Measurements from ENCODE around the gene HSPA12A. TPM values are rescaled to one million over a fixed set of nuclear protein-coding genes. Genes with fewer than 3 reads are reported as not detected.

HSPA12A gene
- total RNA-seq, 2 experiments from 2014 or later = 0.06 to 0.08 TPM

DNA sequence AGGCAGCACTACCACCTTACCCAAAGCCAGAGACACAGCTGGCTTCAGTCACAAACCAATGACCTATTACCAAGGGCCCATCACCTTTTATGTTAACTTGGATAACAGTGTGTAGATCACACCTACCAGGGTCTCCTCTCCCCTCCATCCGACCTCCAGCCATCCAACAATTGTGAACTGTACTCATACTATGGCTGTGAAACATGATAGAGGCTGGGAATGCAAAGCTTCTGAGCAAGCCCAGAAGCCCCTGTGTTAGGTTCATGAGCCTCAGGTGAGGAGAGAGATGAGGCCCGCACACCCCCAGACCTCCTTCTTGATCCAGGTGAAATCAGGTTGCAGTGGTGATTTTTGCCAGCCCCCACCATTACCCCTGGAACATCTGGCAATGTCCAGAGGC is 73.9 kb downstream of the HSPA12A start:
- Mint-ChIP-seq H3K27ac (no peak overlapping the region), H3K27me3 (peaks cover 43% of the 10 kb centered on the region), H3K4me1 (no peaks in the 10 kb centered on the region), H3K36me3 (no peaks in the 10 kb centered on the region), H3K9me3 (no peaks in the 10 kb centered on the region), H3K4me3 (no peak overlapping the region)
- DNase-seq = no peak

DNA sequence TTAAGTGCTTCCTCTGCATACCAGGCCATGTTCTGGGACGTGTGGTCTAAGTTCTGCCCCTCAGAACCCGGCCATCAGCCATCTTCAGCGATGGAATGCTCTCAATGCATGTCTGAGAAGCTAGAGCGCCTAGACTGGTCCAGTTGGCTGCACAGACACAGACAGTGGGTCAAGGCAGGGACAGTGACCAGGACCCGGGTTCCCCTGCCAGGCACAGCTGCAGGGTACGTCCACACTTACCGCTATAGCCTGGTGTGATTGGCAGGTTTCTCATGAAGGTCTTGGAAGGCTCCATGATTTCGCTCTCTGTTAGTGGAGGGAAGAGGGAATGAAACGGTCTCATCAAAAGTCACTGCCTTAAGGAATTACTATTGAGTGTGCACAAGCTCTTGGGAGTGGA is 74.3 kb downstream of the HSPA12A start:
- H3K4me1 Mint-ChIP-seq = no peaks in the 10 kb centered on the region

DNA sequence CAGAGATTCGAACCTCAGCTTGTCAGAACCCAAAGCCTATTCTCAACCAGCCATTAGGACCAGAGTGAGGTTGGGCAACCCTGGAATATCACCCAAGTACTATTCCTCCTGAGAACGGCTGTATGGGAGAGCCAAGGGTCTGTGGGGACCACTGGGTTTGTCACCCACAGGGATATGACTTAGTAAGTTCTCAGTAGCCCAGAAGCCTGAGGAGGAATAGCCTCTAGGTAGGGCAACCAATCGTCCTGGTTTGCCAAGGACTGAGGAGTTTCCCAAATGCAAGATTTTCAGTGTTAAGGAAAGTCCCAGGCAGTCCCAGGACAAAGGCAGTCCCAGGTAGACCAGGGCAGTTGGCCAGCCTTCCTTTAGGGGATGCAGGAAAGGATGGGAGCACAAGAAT is 74.9 kb downstream of the HSPA12A start:
- Mint-ChIP-seq H3K27me3 (peaks cover 44% of the 10 kb centered on the region), H3K4me1 (no peaks in the 10 kb centered on the region), H3K27ac (no peak overlapping the region), H3K9me3 (no peaks in the 10 kb centered on the region), H3K36me3 (no peaks in the 10 kb centered on the region), H3K4me3 (no peak overlapping the region)
- no peak for DNase-seq

More for the DNA sequence above, 74.3 kb downstream of the HSPA12A start:
- no peak for DNase-seq
- no peak overlapping the region for H3K27ac Mint-ChIP-seq
- no peaks in the 10 kb centered on the region for H3K36me3 Mint-ChIP-seq
- no peak overlapping the region for H3K4me3 Mint-ChIP-seq
- H3K9me3 Mint-ChIP-seq = no peaks in the 10 kb centered on the region
- H3K27me3 Mint-ChIP-seq = peaks cover 44% of the 10 kb centered on the region

DNA sequence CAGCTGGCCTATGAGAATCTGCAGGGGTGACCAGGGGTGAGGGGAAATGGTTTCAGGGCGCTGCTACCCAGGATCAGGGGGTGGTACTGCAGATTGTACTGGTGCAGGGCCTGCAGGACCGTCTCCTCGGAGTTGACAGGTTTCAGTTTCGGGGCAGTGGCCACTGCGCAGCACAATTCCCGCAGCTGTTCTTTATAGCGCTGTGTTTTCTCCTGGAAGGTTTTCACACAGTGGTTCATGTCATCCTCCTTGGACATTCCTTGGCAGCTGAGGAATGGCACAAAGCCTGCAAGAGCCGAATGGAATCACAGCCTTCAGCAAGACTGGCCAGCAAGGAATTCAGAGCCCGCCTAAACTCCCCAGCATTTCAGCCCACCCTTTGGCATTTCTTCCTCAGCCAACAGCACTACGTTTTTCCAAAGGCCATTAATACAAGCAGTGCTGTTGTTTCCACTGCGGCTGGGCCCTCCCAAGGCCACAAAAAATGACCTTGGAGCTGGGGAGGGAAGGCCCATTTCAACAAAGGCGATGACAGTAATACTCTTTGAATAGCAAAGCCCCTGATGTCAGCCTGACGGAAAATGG is 76.7 kb downstream of the HSPA12A start:
- Mint-ChIP-seq H3K4me1 (no peaks in the 10 kb centered on the region), H3K27ac (no peak overlapping the region), H3K4me3 (no peak overlapping the region)

DNA sequence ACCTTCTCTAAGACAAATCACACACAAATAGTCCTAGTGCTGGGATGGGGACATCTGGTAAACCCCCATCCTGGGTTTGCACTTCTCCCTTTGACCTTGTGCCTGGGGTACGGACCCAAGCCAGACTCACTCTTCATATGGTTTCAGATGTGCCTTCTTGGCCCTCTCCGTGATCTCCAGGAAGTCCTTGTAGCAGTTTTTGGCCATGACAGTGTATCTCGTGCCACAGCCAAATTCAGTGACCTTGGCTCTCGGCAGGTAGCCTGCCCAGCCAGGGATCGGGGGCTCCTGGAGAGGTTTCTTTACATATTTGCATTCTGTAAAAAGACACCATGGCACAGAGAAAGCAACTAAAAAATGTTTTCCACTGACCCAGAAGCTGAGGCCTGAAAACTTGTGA is 77.7 kb downstream of the HSPA12A start:
- no peaks in the 10 kb centered on the region for H3K4me1 Mint-ChIP-seq
- DNase-seq = no peak
- H3K27me3 Mint-ChIP-seq = peaks cover 32% of the 10 kb centered on the region
- no peaks in the 10 kb centered on the region for H3K9me3 Mint-ChIP-seq
- no peak overlapping the region for H3K4me3 Mint-ChIP-seq
- no peak overlapping the region for H3K27ac Mint-ChIP-seq
- H3K36me3 Mint-ChIP-seq = no peaks in the 10 kb centered on the region

More for the DNA sequence above, 76.7 kb downstream of the HSPA12A start:
- Mint-ChIP-seq H3K9me3 (no peaks in the 10 kb centered on the region), H3K36me3 (no peaks in the 10 kb centered on the region), H3K27me3 (peaks cover 32% of the 10 kb centered on the region)
- no peak for DNase-seq

DNA sequence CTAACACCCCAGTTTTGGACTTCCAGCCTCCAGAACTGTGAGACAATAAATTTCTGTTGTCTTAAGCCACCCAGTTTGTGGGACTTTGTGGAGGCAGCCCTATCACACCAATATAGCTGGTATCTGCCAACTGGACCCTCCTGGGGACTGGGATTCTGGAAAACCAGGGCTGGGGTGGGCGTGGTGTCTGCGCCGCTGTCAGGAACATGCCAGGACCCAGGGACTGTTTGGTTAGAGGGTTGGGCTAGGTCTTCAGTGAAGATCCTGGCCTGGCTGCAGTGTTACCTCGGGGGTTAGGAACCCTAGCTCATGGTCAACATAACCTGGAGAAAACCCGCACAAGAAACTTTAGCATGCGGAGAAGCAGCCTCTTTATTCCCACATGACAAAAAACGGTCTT is 79.0 kb downstream of the HSPA12A start:
- no peaks in the 10 kb centered on the region for H3K9me3 Mint-ChIP-seq
- peaks cover 29% of the 10 kb centered on the region for H3K27me3 Mint-ChIP-seq
- H3K36me3 Mint-ChIP-seq = no peaks in the 10 kb centered on the region
- no peak for DNase-seq
- H3K4me3 Mint-ChIP-seq = no peak overlapping the region
- no peak overlapping the region for H3K27ac Mint-ChIP-seq
- no peaks in the 10 kb centered on the region for H3K4me1 Mint-ChIP-seq

DNA sequence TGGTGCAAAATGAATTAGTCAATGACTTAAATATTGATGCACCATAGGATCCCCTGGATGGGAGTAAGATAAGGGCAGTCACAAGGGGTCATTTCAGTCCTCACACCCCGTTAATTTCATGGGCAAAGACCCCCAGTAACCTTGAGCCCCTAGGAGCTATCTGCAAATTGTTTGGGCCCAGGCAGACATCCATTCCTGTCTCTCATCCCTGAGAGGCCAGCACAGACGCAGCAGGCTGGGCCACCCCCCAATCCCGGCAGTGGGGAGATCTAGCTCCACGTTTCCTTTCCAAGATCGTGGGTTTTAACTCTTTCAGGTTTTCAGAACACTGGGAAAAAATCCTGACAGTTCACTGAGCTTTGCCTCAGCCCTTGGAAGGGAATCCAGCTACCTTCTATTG is 81.5 kb downstream of the HSPA12A start:
- Mint-ChIP-seq H3K27ac (no peak overlapping the region), H3K9me3 (no peaks in the 10 kb centered on the region), H3K4me1 (no peaks in the 10 kb centered on the region), H3K4me3 (no peak overlapping the region), H3K36me3 (no peaks in the 10 kb centered on the region), H3K27me3 (peaks cover 31% of the 10 kb centered on the region)
- no peak for DNase-seq

DNA sequence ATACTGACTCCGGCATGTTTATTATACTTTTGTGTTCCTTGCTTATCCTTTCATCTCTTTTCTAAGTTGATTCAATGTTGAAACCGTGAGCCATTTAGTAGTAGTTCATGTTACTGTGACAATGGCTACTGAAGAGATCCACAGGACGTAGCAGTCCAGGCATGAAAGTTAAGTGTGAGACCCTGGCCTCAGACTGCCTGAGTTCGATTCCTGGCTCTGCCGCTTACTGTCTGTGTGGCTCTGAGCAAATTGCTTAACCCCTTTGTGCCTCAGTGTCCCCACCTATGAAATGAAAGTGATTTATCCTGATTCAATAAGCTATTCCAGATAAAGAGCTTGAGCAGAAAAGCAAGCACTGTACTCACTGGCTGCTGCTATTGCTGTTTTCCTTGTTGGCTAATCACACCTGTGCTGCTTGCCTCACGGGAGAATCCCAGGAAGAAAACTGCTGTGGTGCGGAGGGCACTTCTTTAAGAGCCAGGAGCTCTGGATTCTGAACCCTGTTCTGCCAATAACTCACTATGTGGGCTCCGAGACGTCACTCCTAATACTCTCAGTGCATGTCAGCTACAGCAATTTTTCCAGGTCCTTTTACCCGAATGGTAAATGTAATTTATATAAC is 83.2 kb downstream of the HSPA12A start:
- no peaks in the 10 kb centered on the region for H3K36me3 Mint-ChIP-seq
- no peak for DNase-seq
- peaks cover 34% of the 10 kb centered on the region for H3K27me3 Mint-ChIP-seq
- no peak overlapping the region for H3K27ac Mint-ChIP-seq
- no peak overlapping the region for H3K4me3 Mint-ChIP-seq
- no peaks in the 10 kb centered on the region for H3K9me3 Mint-ChIP-seq
- H3K4me1 Mint-ChIP-seq = no peaks in the 10 kb centered on the region

DNA sequence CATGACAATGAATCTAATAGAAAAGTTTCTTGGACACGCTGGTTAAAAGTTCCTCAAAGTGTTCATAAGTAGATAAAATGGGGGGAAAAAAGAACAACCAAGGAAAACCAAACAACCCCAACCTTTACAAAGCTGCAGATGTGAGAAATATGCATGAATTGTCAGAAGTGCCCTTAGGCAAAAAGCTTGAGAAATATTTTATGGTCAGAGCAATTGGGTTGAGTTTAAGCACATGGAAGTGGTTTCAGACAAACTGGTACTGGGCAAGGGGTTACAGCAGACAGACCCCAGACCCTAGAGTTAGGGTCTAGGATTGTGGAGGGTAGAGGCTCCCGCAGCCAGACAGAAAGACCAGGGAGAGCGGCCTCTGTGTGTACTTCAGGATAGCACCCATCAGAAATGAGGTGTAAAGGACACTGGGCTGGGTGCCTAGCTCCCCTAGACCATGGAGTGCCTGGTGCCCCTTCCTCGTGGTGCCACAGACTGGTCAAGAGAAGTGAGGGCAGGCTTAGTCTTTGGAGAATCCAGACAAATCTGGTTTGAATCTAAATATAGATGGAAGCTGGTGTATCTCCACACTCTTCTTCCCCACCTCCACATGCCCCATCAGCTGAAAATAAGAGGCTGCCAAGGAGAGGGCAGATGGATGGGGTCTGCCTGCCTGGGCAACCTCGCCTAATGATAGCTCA is 84.4 kb downstream of the HSPA12A start:
- H3K27ac Mint-ChIP-seq = no peak overlapping the region
- H3K27me3 Mint-ChIP-seq = peaks cover 37% of the 10 kb centered on the region
- no peaks in the 10 kb centered on the region for H3K36me3 Mint-ChIP-seq
- no peak overlapping the region for H3K4me3 Mint-ChIP-seq
- no peaks in the 10 kb centered on the region for H3K4me1 Mint-ChIP-seq
- no peak for DNase-seq
- H3K9me3 Mint-ChIP-seq = peaks cover 1% of the 10 kb centered on the region

DNA sequence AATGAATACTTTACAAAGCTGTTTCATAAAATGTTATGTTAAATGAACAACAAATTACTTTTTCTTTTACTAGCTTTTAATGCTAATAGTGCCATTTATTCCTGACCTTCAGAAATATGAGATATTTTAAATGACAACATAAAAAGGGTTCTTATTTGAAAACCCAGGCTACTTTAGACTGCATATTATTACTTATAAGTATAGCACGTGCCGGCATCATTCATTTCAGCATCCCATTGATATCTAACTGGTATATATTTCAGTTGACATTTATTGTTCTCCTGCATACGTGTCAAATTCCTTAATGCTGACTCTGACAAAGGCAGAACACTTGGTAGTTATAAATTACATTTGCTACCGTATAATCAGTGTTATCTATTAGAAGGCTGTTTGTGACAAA is 86.3 kb downstream of the HSPA12A start:
- H3K36me3 Mint-ChIP-seq = no peaks in the 10 kb centered on the region
- peaks cover 42% of the 10 kb centered on the region for H3K27me3 Mint-ChIP-seq
- H3K4me1 Mint-ChIP-seq = no peaks in the 10 kb centered on the region
- no peak overlapping the region for H3K27ac Mint-ChIP-seq
- no peak for DNase-seq
- peaks cover 1% of the 10 kb centered on the region for H3K9me3 Mint-ChIP-seq
- no peak overlapping the region for H3K4me3 Mint-ChIP-seq

DNA sequence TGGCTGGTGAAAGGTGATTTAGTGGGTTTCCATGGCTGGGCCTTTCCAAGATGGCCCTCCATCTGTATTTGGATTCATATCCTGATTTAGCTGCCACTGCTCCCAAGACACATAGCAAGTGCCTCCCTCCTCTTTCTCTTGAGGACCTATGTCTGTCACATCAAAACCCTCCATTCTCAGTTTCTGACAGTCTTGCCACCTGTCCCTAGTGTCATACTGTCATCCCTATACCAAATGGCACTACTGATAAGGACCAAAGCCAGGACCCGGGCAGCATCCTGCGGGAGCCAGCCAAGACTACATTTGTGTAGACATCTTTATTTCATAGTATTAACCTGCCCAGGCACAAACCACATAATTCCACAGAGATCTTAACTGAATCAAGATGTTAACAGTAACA is 86.8 kb downstream of the HSPA12A start:
- H3K36me3 Mint-ChIP-seq = no peaks in the 10 kb centered on the region
- peaks cover 39% of the 10 kb centered on the region for H3K27me3 Mint-ChIP-seq
- H3K4me1 Mint-ChIP-seq = no peaks in the 10 kb centered on the region

DNA sequence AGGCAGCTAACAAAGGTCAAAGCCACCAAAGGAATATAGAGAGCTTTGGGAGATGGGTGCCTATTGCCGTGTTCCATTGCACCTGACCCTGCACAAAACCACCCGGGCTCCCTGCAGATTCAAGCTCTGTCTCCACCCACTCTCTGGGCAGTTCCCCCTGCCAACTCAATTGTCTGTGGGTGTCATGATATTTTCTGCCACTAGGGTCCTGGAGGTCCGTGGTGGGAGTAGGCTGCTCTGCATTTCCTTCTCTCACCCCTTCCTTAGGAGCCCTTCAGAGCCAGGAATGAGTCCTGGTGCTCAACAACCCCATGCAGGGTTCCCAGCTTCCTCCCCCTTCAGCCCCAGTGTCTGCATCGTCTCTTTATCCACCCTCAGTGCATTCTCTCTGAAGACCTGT is 87.5 kb downstream of the HSPA12A start:
- Mint-ChIP-seq H3K27ac (no peak overlapping the region), H3K27me3 (peaks cover 36% of the 10 kb centered on the region), H3K36me3 (no peaks in the 10 kb centered on the region), H3K9me3 (peaks cover 1% of the 10 kb centered on the region), H3K4me3 (no peak overlapping the region), H3K4me1 (no peaks in the 10 kb centered on the region)
- DNase-seq = no peak

More for the DNA sequence above, 86.8 kb downstream of the HSPA12A start:
- H3K4me3 Mint-ChIP-seq = no peak overlapping the region
- peaks cover 1% of the 10 kb centered on the region for H3K9me3 Mint-ChIP-seq
- no peak overlapping the region for H3K27ac Mint-ChIP-seq
- no peak for DNase-seq

DNA sequence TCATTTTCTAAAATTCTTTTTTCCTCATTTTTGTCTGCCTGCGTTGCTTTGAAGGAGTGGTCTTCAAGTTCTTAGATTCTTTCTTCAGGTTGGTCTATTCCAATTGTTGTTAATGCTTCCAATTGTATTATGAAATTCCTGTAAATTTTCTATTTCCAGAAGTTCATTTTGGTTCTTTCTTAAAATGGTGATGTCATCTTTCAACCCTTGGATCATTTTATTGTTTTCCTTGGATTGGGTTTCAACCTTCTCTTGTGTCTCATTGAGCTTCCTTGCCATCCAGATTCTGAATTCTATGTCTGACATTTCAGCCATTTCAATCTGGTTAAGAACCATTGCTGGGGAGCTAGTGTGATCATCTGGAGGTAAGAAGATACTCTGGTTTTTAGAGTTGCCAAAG is 88.5 kb downstream of the HSPA12A start:
- Mint-ChIP-seq H3K36me3 (no peaks in the 10 kb centered on the region), H3K4me1 (no peaks in the 10 kb centered on the region), H3K4me3 (no peak overlapping the region), H3K9me3 (peaks cover 7% of the 10 kb centered on the region), H3K27ac (no peak overlapping the region), H3K27me3 (peaks cover 36% of the 10 kb centered on the region)
- no peak for DNase-seq

DNA sequence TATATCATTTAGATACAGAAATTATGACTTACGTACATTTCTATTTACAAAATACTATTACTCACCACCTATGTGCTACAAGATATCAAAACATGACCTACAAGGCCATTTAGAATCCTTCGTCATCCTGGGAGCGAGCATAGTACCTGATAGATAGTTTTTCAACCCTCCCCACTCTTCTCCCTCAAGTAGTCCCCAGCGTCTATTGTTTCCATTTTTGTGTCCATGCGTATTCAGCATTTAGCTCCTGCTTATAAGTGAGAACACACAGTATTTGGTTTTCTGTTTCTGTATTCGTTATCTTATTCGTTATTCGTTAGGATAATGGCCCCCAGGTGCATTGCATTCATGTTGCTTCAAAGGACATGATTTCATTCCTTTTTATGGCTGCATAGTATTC is 93.5 kb downstream of the HSPA12A start:
- Mint-ChIP-seq H3K9me3 (peaks cover 8% of the 10 kb centered on the region), H3K36me3 (no peaks in the 10 kb centered on the region), H3K4me3 (no peak overlapping the region), H3K27me3 (peaks cover 25% of the 10 kb centered on the region), H3K4me1 (no peaks in the 10 kb centered on the region), H3K27ac (no peak overlapping the region)
- DNase-seq = no peak

DNA sequence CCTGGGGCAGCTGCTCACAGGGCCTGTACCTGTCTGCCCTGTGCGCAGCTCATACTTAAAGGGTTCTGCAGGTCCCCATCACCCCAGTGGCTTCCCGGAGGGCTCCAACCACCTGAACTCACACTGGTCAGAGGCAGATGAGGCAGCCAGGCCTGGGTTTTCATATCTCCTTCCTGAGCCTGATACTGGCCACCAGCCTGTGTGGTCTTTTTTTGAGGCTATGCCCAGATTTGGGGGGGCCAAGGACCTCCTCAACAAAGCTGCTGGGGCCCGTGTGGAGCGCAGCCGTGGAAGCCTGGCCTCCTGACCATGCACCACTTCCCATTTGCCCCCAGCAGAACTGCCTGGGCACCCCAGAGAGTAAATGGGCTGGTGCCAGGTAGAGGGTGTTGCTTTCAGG is 95.9 kb downstream of the HSPA12A start:
- Mint-ChIP-seq H3K4me1 (no peaks in the 10 kb centered on the region), H3K27me3 (peaks cover 22% of the 10 kb centered on the region), H3K4me3 (no peak overlapping the region), H3K9me3 (peaks cover 7% of the 10 kb centered on the region), H3K27ac (no peak overlapping the region), H3K36me3 (no peaks in the 10 kb centered on the region)
- no peak for DNase-seq

DNA sequence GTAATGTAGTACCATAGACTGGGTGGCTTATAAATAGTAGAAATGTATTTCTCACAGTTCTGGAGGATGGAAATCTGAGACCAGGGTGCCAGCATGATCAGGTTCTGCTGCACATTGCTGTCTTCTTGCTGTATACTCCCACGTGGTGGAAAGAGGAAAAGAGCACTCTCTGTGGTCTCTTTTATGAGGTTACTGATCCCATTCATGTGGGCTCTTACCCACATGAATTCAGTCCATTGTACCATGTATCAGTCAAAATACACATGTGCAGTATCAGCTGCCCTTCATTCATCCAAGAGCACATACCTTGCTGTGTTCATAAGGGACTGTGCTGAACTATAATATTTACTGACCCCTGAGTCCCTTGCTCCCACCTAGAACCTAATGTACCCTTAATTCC is 104.5 kb downstream of the HSPA12A start:
- no peak overlapping the region for H3K27ac Mint-ChIP-seq
- H3K36me3 Mint-ChIP-seq = no peaks in the 10 kb centered on the region
- H3K9me3 Mint-ChIP-seq = peaks cover 6% of the 10 kb centered on the region
- peaks cover 6% of the 10 kb centered on the region for H3K4me1 Mint-ChIP-seq
- no peak for DNase-seq
- H3K27me3 Mint-ChIP-seq = peaks cover 53% of the 10 kb centered on the region
- no peak overlapping the region for H3K4me3 Mint-ChIP-seq
